CD4-positive, alpha-beta T cell treated with Interleukin-12 subunit alpha and Interleukin-12 subunit beta, for 1 hour (primary cell): ENCODE measurements around the gene KASH5.

ENCODE experiments used
- DNase-seq: peaks from one replicate; pipeline ENCODE4 v3.0.0-alpha.2; 2020

Gene KASH5

GRCh38 chr19:49422407-49423070, 34.5 kb downstream of the KASH5 start:
- peak; percentile 57 for DNase-seq

- no peak for DNase-seq
Measured at GRCh38 chr19:49423071-49423984, 35.3 kb downstream of the KASH5 start, which contains the start of gene PTH2. PTH2 (minus strand) TSS chr19:49423441; CDS start chr19:49423339, 102 bp downstream.

GRCh38 chr19:49423985-49424303, 35.9 kb downstream of the KASH5 start:
- DNase-seq: peak; percentile 55

GRCh38 chr19:49425178-49425577, 37.1 kb downstream of the KASH5 start, which contains the start of gene GFY:
GFY (plus strand) TSS chr19:49425388; CDS start chr19:49426431, 1,043 bp downstream.
- DNase-seq: no peak

DNA sequence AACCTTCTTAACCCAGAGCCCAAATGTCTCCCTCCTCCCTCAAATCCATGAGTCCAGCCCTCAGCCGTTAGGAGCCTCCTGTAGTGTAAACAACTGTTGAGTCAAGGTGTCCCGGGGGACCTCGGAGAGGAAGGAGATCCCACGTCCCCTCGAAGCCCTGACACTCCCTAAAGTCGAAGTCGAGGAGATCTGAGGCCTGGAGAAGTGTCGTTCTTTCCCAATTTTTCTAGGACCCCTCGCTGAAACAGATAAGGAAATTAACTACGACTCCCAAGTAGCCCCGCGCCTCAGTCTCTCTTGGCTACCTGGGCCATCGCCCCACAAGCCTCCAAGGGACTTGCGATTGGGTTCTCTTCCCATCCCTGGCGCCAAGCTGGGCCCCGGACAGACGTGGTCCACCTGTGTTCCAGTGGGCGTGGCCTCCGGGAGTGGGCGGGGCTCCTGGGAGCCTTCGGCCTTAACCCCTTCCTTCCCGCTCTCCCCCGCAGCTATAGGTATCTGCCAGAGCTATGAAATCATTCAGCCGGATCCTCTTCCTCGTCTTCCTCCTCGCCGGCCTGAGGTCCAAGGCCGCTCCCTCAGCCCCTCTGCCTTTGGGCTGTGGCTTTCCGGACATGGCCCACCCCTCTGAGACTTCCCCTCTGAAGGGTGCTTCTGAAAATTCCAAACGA, 38.0 kb downstream of the KASH5 start:
- no peak for DNase-seq

- no peak for DNase-seq
Measured at GRCh38 chr19:49427339-49427738, 39.3 kb downstream of the KASH5 start.

DNA sequence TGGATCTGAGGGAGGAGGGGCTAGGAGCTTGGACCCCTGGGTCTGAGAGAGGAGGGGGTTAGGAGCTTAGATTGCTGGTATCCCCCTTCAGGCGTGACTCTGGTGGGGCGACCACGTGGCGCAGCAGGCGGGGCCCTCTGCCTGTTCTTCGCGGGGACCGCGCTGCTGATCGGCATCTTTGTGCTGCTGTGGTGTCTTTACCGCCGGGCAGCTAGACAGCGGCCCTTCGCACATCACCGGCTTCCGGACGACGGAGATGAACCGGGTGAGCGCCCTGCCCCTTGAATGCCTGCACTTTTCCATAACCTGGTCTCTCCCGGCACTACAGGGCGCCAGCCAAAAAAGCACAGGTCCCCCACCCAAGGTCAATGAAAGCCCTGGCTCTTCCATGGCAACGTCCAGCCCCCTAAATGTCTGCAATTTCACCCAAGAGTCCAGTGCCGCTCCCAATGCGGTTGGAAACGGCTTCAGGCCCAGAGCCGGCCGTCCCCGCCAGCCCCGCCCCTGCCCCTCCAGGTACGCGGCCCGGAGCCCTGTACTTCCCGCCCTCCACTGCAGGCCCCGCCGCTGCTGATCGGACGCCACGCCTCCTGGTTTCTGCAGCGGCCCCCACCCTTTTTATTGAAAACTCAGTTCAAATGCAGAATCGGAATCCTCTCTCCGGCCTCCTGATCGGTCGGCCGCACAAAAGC, 40.0 kb downstream of the KASH5 start:
- DNase-seq: no peak

GRCh38 chr19:49428547-49429451, 40.8 kb downstream of the KASH5 start:
- no peak for DNase-seq

DNA sequence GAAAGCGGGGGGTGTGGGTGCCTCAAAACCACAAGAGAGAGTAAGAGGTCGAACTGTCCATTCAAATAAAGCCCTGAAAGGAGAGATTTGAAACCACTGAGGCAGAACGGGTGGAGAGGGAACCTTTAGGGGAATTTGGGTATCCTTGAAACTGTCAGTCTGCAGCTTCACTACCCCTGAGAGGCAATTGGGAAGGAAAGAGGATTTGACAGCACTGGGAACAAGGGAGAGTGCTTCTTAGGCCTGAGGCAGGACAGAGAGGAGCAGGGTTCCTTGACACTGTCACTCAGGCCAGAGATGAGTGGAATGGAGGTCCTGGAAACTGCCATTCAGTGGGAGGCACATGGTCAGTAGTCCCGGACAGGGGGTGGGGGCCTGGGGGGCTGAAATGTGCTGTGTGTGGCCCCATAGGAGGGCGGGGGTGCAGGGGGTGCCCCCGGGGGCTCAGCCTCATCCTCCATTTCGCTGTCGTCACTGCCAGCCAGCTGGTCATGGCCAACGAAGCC, 42.2 kb downstream of the KASH5 start:
- DNase-seq: no peak

DNA sequence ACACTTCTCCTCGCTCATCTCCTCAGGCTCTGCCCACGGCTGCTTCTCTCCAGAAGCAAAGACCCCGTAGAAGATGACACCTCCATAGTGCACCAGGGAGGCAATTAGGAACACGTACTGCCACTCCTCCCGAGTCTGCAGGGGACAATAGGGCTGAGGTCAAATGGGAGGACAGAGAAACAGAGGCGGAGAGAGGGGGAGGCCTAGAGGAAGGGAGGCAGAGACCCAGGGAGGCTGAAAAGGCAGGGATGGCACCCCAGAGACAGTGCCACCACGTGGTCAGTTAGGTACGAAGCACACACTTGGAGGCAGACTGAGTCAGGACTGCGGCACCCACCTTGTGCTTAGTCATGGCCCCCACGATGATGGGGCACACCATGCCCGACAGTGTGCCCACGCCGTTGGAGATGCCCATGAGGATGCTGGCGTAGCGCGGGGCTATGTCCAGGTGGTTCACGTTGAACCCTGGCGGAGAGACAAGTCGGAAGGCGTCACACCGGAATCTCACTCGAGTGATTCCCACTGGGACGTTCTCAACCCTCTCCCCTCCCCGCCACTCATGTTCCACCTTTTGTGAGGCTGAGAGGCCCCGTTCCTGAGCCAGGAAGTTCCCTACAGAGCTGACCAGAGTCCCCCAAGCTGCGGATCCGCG, 42.8 kb downstream of the KASH5 start:
- no peak for DNase-seq

DNA sequence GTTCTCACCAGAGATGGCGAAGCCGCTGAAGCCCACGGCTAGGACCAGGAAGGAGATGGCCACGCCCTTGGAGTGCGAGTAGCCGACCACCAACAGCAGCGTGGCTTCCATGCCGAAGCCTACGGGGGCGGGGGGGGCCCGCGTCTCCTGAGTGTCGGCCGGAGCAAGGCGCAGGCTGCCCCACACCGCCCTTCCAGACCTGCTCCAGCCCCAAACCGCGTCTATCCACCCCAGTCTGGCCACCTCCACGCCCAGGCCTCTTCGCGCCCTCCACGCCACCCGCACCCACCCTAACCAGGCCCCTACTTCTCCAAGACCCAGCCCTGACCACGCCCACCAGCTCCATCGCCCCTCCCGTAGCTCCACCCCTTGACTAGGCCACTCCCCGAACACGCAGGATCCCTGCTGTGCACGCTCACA, 43.3 kb downstream of the KASH5 start:
- DNase-seq: no peak

GRCh38 chr19:49432141-49433073, 44.4 kb downstream of the KASH5 start:
- peak; percentile 43 for DNase-seq

GRCh38 chr19:49433240-49433901, 45.3 kb downstream of the KASH5 start:
- no peak for DNase-seq

DNA sequence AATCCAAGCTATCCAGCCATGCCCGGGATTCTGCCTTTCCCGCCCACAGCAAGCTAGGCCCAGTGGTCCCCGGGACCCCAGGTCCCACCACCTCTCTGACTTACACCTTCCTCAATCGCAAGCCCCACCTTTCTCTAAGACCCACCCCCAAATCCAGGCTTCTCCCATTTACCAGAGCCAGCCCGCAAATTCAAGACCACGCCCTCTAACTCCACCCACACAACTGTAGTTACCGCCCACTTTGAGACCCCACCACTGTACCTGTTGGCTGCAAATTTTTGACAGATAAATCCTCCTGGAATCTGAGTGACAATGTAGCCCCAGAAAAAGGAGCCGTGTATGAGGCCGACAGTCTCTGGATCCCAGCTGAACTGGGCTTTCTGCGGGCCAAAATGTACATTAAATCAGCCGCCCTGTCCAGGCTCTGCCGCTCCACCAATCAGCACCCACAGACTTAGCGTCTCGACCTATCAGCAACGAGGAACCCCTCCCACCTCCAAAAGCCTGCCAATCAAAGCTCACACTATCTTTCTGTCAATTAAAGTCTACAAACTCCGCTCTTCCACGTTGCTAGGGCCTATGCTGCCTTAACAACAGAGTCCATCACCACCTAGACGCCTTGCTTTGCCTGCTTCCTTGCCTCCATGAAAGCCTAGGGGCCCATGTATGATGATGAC, 47.0 kb downstream of the KASH5 start:
- no peak for DNase-seq

DNA sequence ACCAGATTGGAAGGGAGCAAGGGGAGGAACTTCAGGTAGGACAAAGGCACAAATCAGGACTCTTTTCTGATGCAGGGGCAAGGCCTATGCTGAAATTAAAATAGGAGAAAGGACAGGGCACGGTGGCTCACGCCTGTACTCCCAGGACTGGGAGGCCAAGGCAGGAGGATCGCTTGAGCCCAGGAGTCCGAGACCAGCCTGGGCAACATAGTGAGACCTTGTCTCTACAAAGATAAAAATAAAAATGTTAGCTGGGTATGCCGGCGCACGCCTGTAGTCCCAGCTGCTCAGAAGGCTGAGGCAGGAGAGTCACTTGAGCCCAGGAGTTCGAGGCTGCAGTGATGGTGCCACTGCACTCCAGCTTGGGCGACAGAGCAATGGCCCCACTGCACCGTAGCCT, 47.6 kb downstream of the KASH5 start:
- no peak for DNase-seq

DNA sequence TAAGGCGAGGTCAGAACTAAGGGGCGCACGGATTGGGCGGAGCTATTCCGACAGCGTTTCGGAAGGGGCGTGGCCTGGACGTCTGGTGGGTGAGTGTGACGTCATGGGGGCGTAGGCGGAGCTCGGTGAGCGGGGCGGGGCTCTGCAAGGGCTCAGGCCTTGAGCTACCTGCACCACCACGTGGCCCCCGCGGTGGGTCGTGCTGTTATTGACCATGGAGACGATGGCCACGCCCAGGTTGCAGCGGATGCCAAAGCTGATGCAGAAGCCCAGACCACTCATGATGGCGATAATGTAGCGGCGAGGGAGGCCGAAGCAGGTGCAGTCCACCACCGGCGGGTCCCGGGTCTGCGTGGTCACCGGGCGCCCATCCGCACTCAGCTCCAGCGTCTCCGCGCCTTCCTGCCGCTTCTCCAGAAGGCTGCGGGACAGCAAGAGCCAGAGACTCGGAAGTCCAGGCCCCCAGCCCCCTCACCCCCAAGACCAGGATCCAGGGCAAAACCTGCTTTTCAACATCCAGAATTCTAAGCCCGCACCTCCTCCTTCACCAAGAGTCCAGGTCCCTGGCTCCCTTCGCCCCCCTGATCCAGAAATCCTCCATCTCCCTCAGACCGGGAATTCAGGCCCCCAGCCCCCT, 48.5 kb downstream of the KASH5 start:
- DNase-seq: peak; percentile 57

GRCh38 chr19:49437231-49437630, 49.2 kb downstream of the KASH5 start:
- DNase-seq: no peak

GRCh38 chr19:49438261-49438660, 50.2 kb downstream of the KASH5 start:
- no peak for DNase-seq
